CD4-positive, alpha-beta T cell (primary cell): ENCODE data around the gene ZNF438. TPM values are rescaled to one million over a fixed set of nuclear protein-coding genes. Genes with fewer than 3 reads are reported as not detected.

ENCODE experiments used
- ATAC-seq: fragments of 200-7000 bp; cut with Tn5 transposase; one replicate; pipeline ENCODE4 v1.10.0; 2022; ENCODE audit warnings: mild to moderate bottlenecking; ENCODE audit not compliant: poor library complexity
- CTCF ChIA-PET: fragments of 350-600 bp; sonication (Branson Sonifier 250); formaldehyde crosslinking; loops from one replicate; lab custom pipeline; 2021; ENCODE audit warnings: antibody characterized with exemption, inconsistent platforms; lab: Charles Lee
- POLR2A ChIA-PET: fragments of 350-600 bp; sonication (Branson Sonifier 250); formaldehyde crosslinking; loops from one replicate; lab custom pipeline; 2021; ENCODE audit warnings: antibody characterized with exemption, inconsistent platforms; lab: Charles Lee
- DNase-seq, 14 experiments: peaks; one replicate each; pipeline ENCODE4 v3.0.0-alpha.2; 2013 to 2020; ENCODE audit warnings: mixed read lengths in 2 of 14
- H3K27ac ChIP-seq, 2 donors: one replicate each; pipeline versions ENCODE4 v1.5.1 to v1.7.0; 2013; ENCODE audit warnings: low read length in 2 of 2, low read depth in 1 of 2, mild to moderate bottlenecking in 1 of 2
- H3K27me3 ChIP-seq, 2 experiments: 1 replicate in 1 of 2; 2 replicates in 1 of 2; pipeline versions ENCODE4 v1.6.1 to v1.7.0; 2013; ENCODE audit warnings: low read length in 2 of 2, control low read depth in 1 of 2, mild to moderate bottlenecking in 1 of 2, moderate library complexity in 1 of 2; ENCODE audit not compliant: insufficient read depth in 2 of 2, control insufficient read depth in 1 of 2
- H3K36me3 ChIP-seq: one replicate; pipeline ENCODE4 v1.6.1; 2013; ENCODE audit warnings: low read length, control low read depth; ENCODE audit not compliant: insufficient read depth
- H3K4me1 ChIP-seq: one replicate; pipeline ENCODE4 v1.6.1; 2013; ENCODE audit warnings: low read length, control low read depth; ENCODE audit not compliant: insufficient read depth
- H3K4me3 ChIP-seq: one replicate; pipeline ENCODE4 v1.5.1; 2013; ENCODE audit warnings: mild to moderate bottlenecking, low read length, moderate library complexity
- H3K9me3 ChIP-seq, 2 experiments: 1 replicate in 1 of 2; 2 replicates in 1 of 2; pipeline versions ENCODE4 v1.6.1 to v1.7.0; 2013; ENCODE audit warnings: low read length in 2 of 2, mild to moderate bottlenecking in 2 of 2, control low read depth in 1 of 2, moderate library complexity in 1 of 2; ENCODE audit not compliant: control insufficient read depth in 1 of 2, insufficient read depth in 1 of 2
- H3K27ac Mint-ChIP-seq: one replicate; pipeline ENCODE4 v1.8.0; 2020; ENCODE audit warnings: mixed read lengths
- H3K27me3 Mint-ChIP-seq: one replicate; pipeline ENCODE4 v1.8.0; 2021; ENCODE audit warnings: mixed read lengths
- H3K36me3 Mint-ChIP-seq: one replicate; pipeline ENCODE4 v1.8.0; 2021; ENCODE audit warnings: low read depth, mixed read lengths
- H3K4me1 Mint-ChIP-seq: one replicate; pipeline ENCODE4 v1.8.0; 2021; ENCODE audit warnings: low read depth, mixed read lengths
- H3K4me3 Mint-ChIP-seq: one replicate; pipeline ENCODE4 v1.8.0; 2020; ENCODE audit warnings: mild to moderate bottlenecking, mixed read lengths
- H3K9me3 Mint-ChIP-seq: one replicate; pipeline ENCODE4 v1.8.0; 2020; ENCODE audit warnings: mixed read lengths
- intact Hi-C, 2 experiments: fragments of 100-400 bp; cut with DNase I in 1 of 2; cut with micrococcal nuclease in 1 of 2; formaldehyde crosslinking; loops; one replicate each; pipeline versions ENCODE4 v1.15.1 to v1.9.0; 2023 to 2025; cut with DNase I, micrococcal nuclease
- total RNA-seq, 174 experiments: library from RNA in 2 of 174; stranded (reverse) in 2 of 174; gene quantifications; one replicate each; pipeline ENCODE4 v1.2.3 and lab custom pipeline; 2021 to 2026
- TF ChIP-seq, protein P1 (sequence below): fragments of 200-600 bp; IDR thresholded peaks from one replicate; pipeline ENCODE4 v1.8.0; 2022; ENCODE audit warnings: antibody characterized with exemption, mild to moderate bottlenecking

Gene ZNF438
- total RNA-seq, 2 experiments from 2014 or later = 1.9 to 2.0 TPM

GRCh38 chr10:31064348-31064747 lies 32.7 kb upstream of the ZNF438 start:
- DNase-seq (no peak), ATAC-seq (no peak)
- Mint-ChIP-seq H3K27ac (no peak overlapping the region), H3K4me1 (no peaks in the 10 kb centered on the region), H3K4me3 (no peak overlapping the region), H3K9me3 (no peaks in the 10 kb centered on the region), H3K27me3 (peaks cover 26% of the 10 kb centered on the region), H3K36me3 (no peaks in the 10 kb centered on the region)
- Histone ChIP-seq H3K9me3 (no peaks in the 10 kb centered on the region), H3K27ac (no peak overlapping the region), H3K27me3 (peaks cover 0 to 8% of the 10 kb centered on the region in 2 experiments), H3K36me3 (no peaks in the 10 kb centered on the region), H3K4me3 (no peak overlapping the region), H3K4me1 (no peaks in the 10 kb centered on the region)
- ChIA-PET CTCF (no interaction called here), POLR2A (no interaction called here)
- intact Hi-C loops = no loop called here
- TF ChIP-seq, protein P1, sequence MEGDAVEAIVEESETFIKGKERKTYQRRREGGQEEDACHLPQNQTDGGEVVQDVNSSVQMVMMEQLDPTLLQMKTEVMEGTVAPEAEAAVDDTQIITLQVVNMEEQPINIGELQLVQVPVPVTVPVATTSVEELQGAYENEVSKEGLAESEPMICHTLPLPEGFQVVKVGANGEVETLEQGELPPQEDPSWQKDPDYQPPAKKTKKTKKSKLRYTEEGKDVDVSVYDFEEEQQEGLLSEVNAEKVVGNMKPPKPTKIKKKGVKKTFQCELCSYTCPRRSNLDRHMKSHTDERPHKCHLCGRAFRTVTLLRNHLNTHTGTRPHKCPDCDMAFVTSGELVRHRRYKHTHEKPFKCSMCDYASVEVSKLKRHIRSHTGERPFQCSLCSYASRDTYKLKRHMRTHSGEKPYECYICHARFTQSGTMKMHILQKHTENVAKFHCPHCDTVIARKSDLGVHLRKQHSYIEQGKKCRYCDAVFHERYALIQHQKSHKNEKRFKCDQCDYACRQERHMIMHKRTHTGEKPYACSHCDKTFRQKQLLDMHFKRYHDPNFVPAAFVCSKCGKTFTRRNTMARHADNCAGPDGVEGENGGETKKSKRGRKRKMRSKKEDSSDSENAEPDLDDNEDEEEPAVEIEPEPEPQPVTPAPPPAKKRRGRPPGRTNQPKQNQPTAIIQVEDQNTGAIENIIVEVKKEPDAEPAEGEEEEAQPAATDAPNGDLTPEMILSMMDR = no peak

- ATAC-seq (no peak), DNase-seq (no peak)
- Histone ChIP-seq H3K9me3 (no peaks in the 10 kb centered on the region), H3K36me3 (no peaks in the 10 kb centered on the region), H3K27me3 (peaks cover 0 to 8% of the 10 kb centered on the region in 2 experiments), H3K4me3 (no peak overlapping the region), H3K27ac (no peak overlapping the region), H3K4me1 (no peaks in the 10 kb centered on the region)
- intact Hi-C loops = no loop called here
- Mint-ChIP-seq H3K27me3 (peaks cover 26% of the 10 kb centered on the region), H3K9me3 (no peaks in the 10 kb centered on the region), H3K36me3 (no peaks in the 10 kb centered on the region), H3K4me1 (no peaks in the 10 kb centered on the region), H3K27ac (no peak overlapping the region), H3K4me3 (no peak overlapping the region)
- ChIA-PET CTCF (interaction anchor here (0.7 kb wide), 1 partner anchor 611 kb away, joined by 4 read pairs; no protein-coding TSS in a partner anchor), POLR2A (no interaction called here)
- TF ChIP-seq, protein P1 = no peak
These were observed 32.2 kb upstream of the ZNF438 start for GRCh38 chr10:31063841-31064240.

- H3K27ac Mint-ChIP-seq = no peak overlapping the region
- H3K4me1 Mint-ChIP-seq = no peaks in the 10 kb centered on the region
- Histone ChIP-seq H3K4me1 (no peaks in the 10 kb centered on the region), H3K36me3 (no peaks in the 10 kb centered on the region), H3K27me3 (peaks cover 0 to 3% of the 10 kb centered on the region in 2 experiments), H3K27ac (no peak overlapping the region), H3K9me3 (no peaks in the 10 kb centered on the region), H3K4me3 (no peak overlapping the region)
- no peak for ATAC-seq
- TF ChIP-seq, protein P1 = no peak
- peaks cover 23% of the 10 kb centered on the region for H3K27me3 Mint-ChIP-seq
- H3K36me3 Mint-ChIP-seq = no peaks in the 10 kb centered on the region
- DNase-seq = no peak
- H3K9me3 Mint-ChIP-seq = no peaks in the 10 kb centered on the region
- intact Hi-C loops = no loop called here
- CTCF ChIA-PET = interaction anchor here (0.6 kb wide), 1 partner anchor 10 kb away, joined by 3 read pairs; no protein-coding TSS in a partner anchor
- no peak overlapping the region for H3K4me3 Mint-ChIP-seq
- POLR2A ChIA-PET = no interaction called here
These were observed 31.2 kb upstream of the ZNF438 start for GRCh38 chr10:31062856-31063255.
